Mononuclear cell (primary cell): ENCODE data around the gene ARMC5. TPM values are rescaled to one million over a fixed set of nuclear protein-coding genes. Genes with fewer than 3 reads are reported as not detected.
"Not testable (repeated sequence)": the region's sequence is repeated elsewhere in the genome, so short reads cannot be mapped to it uniquely, and the experiment has no call there.

ENCODE experiments used
- H3K27me3 ChIP-seq: 2 replicates; pipeline ENCODE4 v1.6.0; 2011; ENCODE audit warnings: low read length, control low read depth; ENCODE audit not compliant: insufficient read depth
- H3K4me1 ChIP-seq: 2 replicates; pipeline ENCODE4 v1.5.1; 2011; ENCODE audit warnings: mild to moderate bottlenecking, low read length, control low read depth; ENCODE audit not compliant: insufficient read depth
- H3K4me3 ChIP-seq: 2 replicates; pipeline ENCODE4 v1.5.1; 2011; ENCODE audit warnings: mild to moderate bottlenecking, low read length, moderate library complexity
- H3K9me3 ChIP-seq: 2 replicates; pipeline ENCODE4 v1.5.1; 2011; ENCODE audit warnings: low read depth, mild to moderate bottlenecking, control low read depth, low read length
- total RNA-seq: library from RNA; depleted of rRNA; stranded (reverse); fragments of >200 nt; gene quantifications from one replicate; pipeline ENCODE4 v1.2.3, GENCODE V29; 2012

The ARMC5 gene
- total RNA-seq, 1 donor: 9.2 TPM

GRCh38 chr16:31488468-31489297 lies 29.4 kb downstream of the ARMC5 start:
- Histone ChIP-seq H3K4me1 (peaks cover 20% of the 10 kb centered on the region), H3K9me3 (no peaks in the 10 kb centered on the region), H3K4me3 (peak overlapping the region; percentile 45), H3K27me3 (no peaks in the 10 kb centered on the region)

- Histone ChIP-seq H3K4me1 (peaks cover 20% of the 10 kb centered on the region), H3K4me3 (no peak overlapping the region), H3K9me3 (no peaks in the 10 kb centered on the region), H3K27me3 (no peaks in the 10 kb centered on the region)
Observed at GRCh38 chr16:31489298-31489564, 29.9 kb downstream of the ARMC5 start.

DNA sequence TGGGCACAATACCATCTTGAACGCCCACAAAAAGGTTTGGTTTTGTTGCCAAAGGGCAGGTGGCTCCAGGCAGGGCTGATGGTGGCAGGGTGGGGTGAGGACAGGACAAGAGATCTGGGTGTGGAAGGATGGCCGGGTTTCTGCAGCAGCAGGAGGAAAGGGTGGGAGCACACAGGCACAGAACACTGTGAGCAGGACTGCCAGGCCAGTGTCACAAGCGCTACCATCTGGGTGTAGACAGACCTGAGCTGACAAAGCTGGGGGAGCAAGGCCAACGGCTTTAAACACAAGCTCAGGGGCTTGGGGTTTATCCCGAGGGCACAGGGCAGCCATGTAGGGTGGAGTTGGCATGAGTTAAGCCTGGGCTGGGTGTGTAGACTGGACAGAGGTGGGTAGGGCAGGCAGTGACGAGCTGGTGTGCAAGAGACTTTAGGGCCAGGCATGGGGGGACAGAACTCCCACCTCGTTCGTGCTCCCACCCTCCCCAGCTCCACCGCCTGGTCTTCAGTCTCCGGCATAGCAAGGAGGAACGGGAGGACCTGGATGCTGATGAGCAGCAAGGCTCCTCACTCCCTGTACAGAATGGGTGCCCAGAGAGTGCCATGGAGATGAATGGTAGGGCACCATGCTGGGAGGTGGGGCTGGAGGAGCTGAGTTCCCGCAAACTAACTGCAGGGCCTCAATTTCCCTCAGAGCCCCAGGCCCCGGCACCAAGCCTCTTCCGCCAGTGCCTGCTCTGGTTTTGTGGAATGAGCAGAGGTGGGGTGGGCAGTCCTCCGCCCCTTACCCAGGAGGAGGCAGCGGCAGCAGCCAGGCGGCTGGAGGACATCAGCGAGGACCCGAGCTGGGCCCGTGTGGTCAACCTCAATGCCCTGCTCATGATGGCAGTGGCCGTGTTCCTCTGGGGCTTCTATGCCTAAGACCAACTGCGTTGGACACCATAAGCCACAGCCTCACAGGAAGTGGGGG lies 30.6 kb downstream of the ARMC5 start:
- H3K27me3 ChIP-seq: no peaks in the 10 kb centered on the region
- H3K4me1 ChIP-seq: peaks cover 20% of the 10 kb centered on the region
- H3K4me3 ChIP-seq: no peak overlapping the region
- no peaks in the 10 kb centered on the region for H3K9me3 ChIP-seq

GRCh38 chr16:31491778-31492418 lies 32.6 kb downstream of the ARMC5 start:
- H3K4me3 ChIP-seq: no peak overlapping the region
- no peaks in the 10 kb centered on the region for H3K27me3 ChIP-seq
- no peaks in the 10 kb centered on the region for H3K9me3 ChIP-seq
- peaks cover 16% of the 10 kb centered on the region for H3K4me1 ChIP-seq

DNA sequence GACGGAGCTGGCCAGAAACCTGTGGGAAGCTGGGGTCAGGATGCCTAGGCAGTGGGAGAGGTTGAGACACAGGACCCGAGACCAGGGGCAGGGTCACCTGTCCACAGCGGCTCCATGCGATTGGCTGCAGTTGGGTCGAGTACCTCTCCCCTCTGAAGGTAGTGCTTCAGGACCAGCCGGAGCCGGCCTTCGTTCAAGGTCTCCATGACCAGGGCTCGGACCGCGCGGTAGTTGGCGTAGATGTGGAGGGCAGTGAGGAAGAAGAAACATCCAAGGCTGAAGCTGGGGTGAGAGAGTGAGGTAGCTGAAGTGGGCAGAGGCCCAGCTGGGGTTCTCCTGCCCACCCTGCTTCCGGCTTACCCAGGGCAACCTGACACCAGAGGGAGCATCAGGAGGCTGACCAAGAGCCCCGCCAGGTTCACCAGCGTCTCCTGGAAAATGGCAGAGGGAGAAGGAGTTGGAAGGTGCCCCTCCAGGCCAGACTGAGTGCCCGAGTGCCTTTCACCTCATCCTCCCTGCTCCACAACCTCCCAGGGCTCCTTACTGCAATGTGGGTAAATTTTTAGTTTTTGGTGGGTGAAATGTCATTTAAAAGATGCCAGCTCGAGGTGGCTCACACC lies 34.3 kb downstream of the ARMC5 start:
- H3K27me3 ChIP-seq: no peaks in the 10 kb centered on the region
- no peak overlapping the region for H3K4me3 ChIP-seq
- H3K4me1 ChIP-seq: no peaks in the 10 kb centered on the region
- no peaks in the 10 kb centered on the region for H3K9me3 ChIP-seq

DNA sequence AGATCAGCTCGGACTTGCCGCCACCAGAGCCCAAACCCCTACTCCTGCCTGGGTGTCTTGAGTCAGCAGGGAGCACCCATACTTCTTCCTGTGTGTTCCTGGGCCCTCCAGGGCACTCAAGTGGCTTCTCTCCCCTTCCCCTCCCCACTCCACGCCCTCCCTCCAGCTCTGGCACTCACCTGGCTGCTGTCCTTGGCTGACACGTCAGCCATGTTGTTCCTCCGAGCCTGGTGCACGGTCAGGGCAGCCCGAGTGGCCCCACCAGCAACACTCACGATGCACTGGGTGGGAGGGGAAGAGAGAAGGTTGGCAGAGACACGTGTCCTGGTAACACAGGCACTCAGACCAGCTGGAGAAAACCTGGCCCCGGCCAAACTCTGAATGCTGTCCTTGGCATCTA lies 37.4 kb downstream of the ARMC5 start:
- Histone ChIP-seq H3K4me3 (no peak overlapping the region), H3K4me1 (no peaks in the 10 kb centered on the region), H3K27me3 (no peaks in the 10 kb centered on the region), H3K9me3 (no peaks in the 10 kb centered on the region)

GRCh38 chr16:31498493-31498892 lies 39.2 kb downstream of the ARMC5 start:
- Histone ChIP-seq H3K9me3 (no peaks in the 10 kb centered on the region), H3K4me3 (no peak overlapping the region), H3K4me1 (no peaks in the 10 kb centered on the region), H3K27me3 (no peaks in the 10 kb centered on the region)

DNA sequence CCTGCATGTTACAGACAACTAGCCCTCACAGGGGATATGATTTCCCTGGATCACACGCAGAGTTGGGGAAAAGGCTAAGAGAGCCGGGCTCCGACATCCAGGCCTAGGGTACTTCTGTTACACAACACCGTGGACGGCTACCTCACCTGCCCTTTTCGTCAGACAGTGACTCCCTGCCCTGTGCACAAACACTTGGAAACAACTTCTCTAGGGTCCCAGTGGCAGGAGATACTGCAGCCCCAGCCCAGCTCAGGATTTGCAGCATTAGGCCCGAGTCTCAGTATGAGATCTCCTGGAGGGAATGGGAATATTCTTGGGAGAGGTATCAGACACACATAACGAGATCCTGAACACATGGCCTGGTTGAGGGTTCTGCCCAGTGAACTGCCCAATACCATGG lies 40.6 kb downstream of the ARMC5 start:
- Histone ChIP-seq H3K4me3 (no peak overlapping the region), H3K9me3 (no peaks in the 10 kb centered on the region), H3K27me3 (no peaks in the 10 kb centered on the region), H3K4me1 (no peaks in the 10 kb centered on the region)

DNA sequence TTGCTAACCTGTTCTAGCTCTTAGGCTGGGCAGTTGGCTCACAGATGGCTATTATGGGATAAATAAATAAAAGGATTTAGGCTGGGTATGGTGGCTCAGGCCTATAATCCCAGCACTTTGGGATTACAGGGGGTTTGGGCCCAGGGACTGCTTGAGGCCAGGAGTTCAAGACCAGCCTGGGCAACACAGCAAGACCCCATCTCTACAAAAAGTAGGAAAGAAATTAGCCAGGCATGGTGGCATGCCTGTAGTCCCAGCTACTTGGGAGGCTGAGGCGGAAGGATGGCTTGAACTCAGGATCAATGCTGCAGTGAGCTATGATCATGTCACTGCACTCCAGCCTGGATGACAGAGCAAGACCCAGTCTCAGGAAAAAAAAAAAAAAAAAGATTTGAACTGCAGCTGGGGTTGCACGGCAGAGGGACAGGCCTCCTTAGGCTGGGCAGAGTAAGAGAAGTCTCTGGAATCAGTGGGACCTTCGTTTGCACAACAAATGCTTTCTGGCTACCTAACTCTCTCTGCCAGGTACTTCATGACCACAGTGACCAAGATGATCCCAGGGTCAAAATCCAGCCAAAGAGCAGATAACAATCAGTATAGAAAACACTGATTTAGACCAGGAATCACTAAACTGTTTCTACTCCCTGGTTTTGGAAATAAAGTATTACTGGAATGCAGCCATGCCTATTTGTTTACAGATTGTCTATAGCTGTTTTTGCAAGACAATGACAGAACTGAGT lies 42.1 kb downstream of the ARMC5 start:
- H3K27me3 ChIP-seq: no peaks in the 10 kb centered on the region
- H3K9me3 ChIP-seq: no peaks in the 10 kb centered on the region
- H3K4me3 ChIP-seq: no peak overlapping the region
- peaks cover 11% of the 10 kb centered on the region for H3K4me1 ChIP-seq

- Histone ChIP-seq H3K4me1 (peaks cover 17% of the 10 kb centered on the region), H3K27me3 (no peaks in the 10 kb centered on the region), H3K4me3 (no peak overlapping the region), H3K9me3 (no peaks in the 10 kb centered on the region)
Observed at GRCh38 chr16:31501966-31502348, 42.7 kb downstream of the ARMC5 start.

- no peaks in the 10 kb centered on the region for H3K27me3 ChIP-seq
- no peaks in the 10 kb centered on the region for H3K9me3 ChIP-seq
- no peak overlapping the region for H3K4me3 ChIP-seq
- H3K4me1 ChIP-seq: peaks cover 25% of the 10 kb centered on the region
Observed at GRCh38 chr16:31502981-31503380, 43.7 kb downstream of the ARMC5 start.

- H3K27me3 ChIP-seq, H3K4me3 ChIP-seq, H3K9me3 ChIP-seq: not testable (repeated sequence)
- H3K4me1 ChIP-seq: peaks cover 26% of the 10 kb centered on the region
Observed at GRCh38 chr16:31503555-31503954, 44.3 kb downstream of the ARMC5 start.

DNA sequence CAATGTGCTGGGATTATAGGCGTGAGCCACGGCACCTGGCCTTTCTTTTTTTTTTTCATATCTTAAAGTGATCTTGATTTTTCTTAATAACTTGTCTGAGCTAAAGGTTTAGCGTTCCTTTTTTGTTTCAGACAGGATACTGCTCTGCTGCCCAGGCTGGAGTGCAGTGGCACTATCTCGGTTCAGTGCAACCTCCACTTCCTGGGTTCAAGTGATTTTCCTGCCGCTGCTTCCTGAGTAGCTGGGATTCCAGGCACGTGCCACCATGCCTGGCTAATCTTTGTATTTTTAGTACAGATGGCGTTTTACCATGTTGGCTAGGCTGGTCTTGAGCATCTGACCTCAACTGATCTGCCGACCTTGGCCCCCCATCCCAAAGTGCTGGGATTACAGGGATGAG lies 44.9 kb downstream of the ARMC5 start:
- no peaks in the 10 kb centered on the region for H3K27me3 ChIP-seq
- H3K9me3 ChIP-seq: no peaks in the 10 kb centered on the region
- peaks cover 32% of the 10 kb centered on the region for H3K4me1 ChIP-seq
- H3K4me3 ChIP-seq: no peak overlapping the region

- Histone ChIP-seq H3K27me3 (no peaks in the 10 kb centered on the region), H3K4me1 (peaks cover 37% of the 10 kb centered on the region), H3K9me3 (no peaks in the 10 kb centered on the region), H3K4me3 (no peak overlapping the region)
Observed at GRCh38 chr16:31505483-31505882, 46.2 kb downstream of the ARMC5 start.
